ENCODE results near the gene INPP5J. TPM values are rescaled to one million over a fixed set of nuclear protein-coding genes. Genes with fewer than 3 reads are reported as not detected.

INPP5J gene
- polyA plus RNA-seq, 1 donor (not counting 4 experiments of a cell fraction or from before 2014, with no cell fraction given): 0.22 TPM

- no peak for FAIRE-seq
- dilution Hi-C loops (cut with MboI; ENCODE audit: extremely low pct_ligation_motif_present, low sequenced_read_pairs): no loop called here
These were observed 8.1 kb downstream of the INPP5J start for GRCh38 chr22:31130873-31131272.

DNA sequence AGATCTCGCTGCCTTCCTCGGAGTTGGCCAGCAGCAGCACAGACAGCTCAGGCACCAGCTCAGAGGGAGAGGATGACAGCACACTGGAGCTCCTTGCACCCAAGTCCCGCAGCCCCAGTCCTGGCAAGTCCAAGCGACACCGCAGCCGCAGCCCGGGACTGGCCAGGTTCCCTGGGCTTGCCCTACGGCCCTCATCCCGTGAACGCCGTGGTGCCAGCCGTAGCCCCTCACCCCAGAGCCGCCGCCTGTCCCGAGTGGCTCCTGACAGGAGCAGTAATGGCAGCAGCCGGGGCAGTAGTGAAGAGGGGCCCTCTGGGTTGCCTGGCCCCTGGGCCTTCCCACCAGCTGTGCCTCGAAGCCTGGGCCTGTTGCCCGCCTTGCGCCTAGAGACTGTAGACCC is 11.1 kb downstream of the INPP5J start:
- H3K9ac ChIP-seq (ENCODE audit: control insufficient read depth, extremely low read depth, insufficient read depth, low read length): no peak overlapping the region
- no peak overlapping the region for H3K4me2 ChIP-seq (ENCODE audit: control insufficient read depth, extremely low read depth, insufficient read depth, low read depth, low read length)
- H3K79me2 ChIP-seq (ENCODE audit: control insufficient read depth, insufficient read depth, low read length): no peaks in the 10 kb centered on the region
- no peaks in the 10 kb centered on the region for H3K27me3 ChIP-seq (ENCODE audit: control insufficient read depth, extremely low read depth, insufficient read depth, low read length)
- dilution Hi-C loops (cut with MboI; ENCODE audit: extremely low pct_ligation_motif_present, low sequenced_read_pairs): no loop called here
- no peaks in the 10 kb centered on the region for H3K9me3 ChIP-seq (ENCODE audit: control insufficient read depth, low read depth, low read length)
- H3K4me1 ChIP-seq (ENCODE audit: control insufficient read depth, extremely low read depth, insufficient read depth, low read length): no peaks in the 10 kb centered on the region
- H4K20me1 ChIP-seq (ENCODE audit: control insufficient read depth, extremely low read depth, insufficient read depth, low read length): no peaks in the 10 kb centered on the region
- TF ChIP-seq, protein P1, sequence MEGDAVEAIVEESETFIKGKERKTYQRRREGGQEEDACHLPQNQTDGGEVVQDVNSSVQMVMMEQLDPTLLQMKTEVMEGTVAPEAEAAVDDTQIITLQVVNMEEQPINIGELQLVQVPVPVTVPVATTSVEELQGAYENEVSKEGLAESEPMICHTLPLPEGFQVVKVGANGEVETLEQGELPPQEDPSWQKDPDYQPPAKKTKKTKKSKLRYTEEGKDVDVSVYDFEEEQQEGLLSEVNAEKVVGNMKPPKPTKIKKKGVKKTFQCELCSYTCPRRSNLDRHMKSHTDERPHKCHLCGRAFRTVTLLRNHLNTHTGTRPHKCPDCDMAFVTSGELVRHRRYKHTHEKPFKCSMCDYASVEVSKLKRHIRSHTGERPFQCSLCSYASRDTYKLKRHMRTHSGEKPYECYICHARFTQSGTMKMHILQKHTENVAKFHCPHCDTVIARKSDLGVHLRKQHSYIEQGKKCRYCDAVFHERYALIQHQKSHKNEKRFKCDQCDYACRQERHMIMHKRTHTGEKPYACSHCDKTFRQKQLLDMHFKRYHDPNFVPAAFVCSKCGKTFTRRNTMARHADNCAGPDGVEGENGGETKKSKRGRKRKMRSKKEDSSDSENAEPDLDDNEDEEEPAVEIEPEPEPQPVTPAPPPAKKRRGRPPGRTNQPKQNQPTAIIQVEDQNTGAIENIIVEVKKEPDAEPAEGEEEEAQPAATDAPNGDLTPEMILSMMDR (optimal IDR thresholded peaks at IDR 0.05 in 1 of 3, IDR thresholded peaks at IDR 0.05 in 1 of 3, conservative IDR thresholded peaks at IDR 0.05 in 1 of 3; ENCODE audit: extremely low read depth in 1 of 3, insufficient read depth in 2 of 3, low read length in 3 of 3): no peak
- no peak for TF ChIP-seq EZH2 (IDR thresholded peaks at IDR 0.05; ENCODE audit: low read length)
- no peak for DNase-seq (ENCODE audit: low read depth, low spot score)
- no peaks in the 10 kb centered on the region for H3K9me1 ChIP-seq (ENCODE audit: control insufficient read depth, extremely low read depth, insufficient read depth, low read length)
- no peak overlapping the region for H2AFZ ChIP-seq (ENCODE audit: control insufficient read depth, low read length)
- H3K4me3 ChIP-seq (ENCODE audit: control insufficient read depth in 2 of 3, extremely low read depth in 1 of 3, insufficient read depth in 2 of 3, low read depth in 1 of 3, low read length in 3 of 3): no peak overlapping the region
- no peak for FAIRE-seq
- no peak overlapping the region for H3K27ac ChIP-seq (ENCODE audit: control insufficient read depth, insufficient read depth, low read length)
- H3K36me3 ChIP-seq (ENCODE audit: control insufficient read depth in 2 of 2, extremely low read depth in 1 of 2, insufficient read depth in 2 of 2, low read length in 2 of 2): no peaks in the 10 kb centered on the region

More at GRCh38 chr22:31130873-31131272, 8.1 kb downstream of the INPP5J start:
- Histone ChIP-seq H3K27me3 (ENCODE audit: control insufficient read depth, extremely low read depth, insufficient read depth, low read length) (no peaks in the 10 kb centered on the region), H4K20me1 (ENCODE audit: control insufficient read depth, extremely low read depth, insufficient read depth, low read length) (no peaks in the 10 kb centered on the region), H2AFZ (ENCODE audit: control insufficient read depth, low read length) (no peak overlapping the region), H3K4me3 (ENCODE audit: control insufficient read depth in 2 of 3, extremely low read depth in 1 of 3, insufficient read depth in 2 of 3, low read depth in 1 of 3, low read length in 3 of 3) (no peak overlapping the region), H3K4me2 (ENCODE audit: control insufficient read depth, extremely low read depth, insufficient read depth, low read depth, low read length) (no peak overlapping the region), H3K36me3 (ENCODE audit: control insufficient read depth in 2 of 2, extremely low read depth in 1 of 2, insufficient read depth in 2 of 2, low read length in 2 of 2) (no peaks in the 10 kb centered on the region), H3K9me3 (ENCODE audit: control insufficient read depth, low read depth, low read length) (no peaks in the 10 kb centered on the region), H3K9ac (ENCODE audit: control insufficient read depth, extremely low read depth, insufficient read depth, low read length) (no peak overlapping the region), H3K27ac (ENCODE audit: control insufficient read depth, insufficient read depth, low read length) (no peak overlapping the region), H3K79me2 (ENCODE audit: control insufficient read depth, insufficient read depth, low read length) (no peaks in the 10 kb centered on the region), H3K9me1 (ENCODE audit: control insufficient read depth, extremely low read depth, insufficient read depth, low read length) (no peaks in the 10 kb centered on the region), H3K4me1 (ENCODE audit: control insufficient read depth, extremely low read depth, insufficient read depth, low read length) (no peaks in the 10 kb centered on the region)
- no peak for DNase-seq (ENCODE audit: low read depth, low spot score)
- no peak for TF ChIP-seq EZH2 (IDR thresholded peaks at IDR 0.05; ENCODE audit: low read length)
- TF ChIP-seq, protein P1 (optimal IDR thresholded peaks at IDR 0.05 in 1 of 3, IDR thresholded peaks at IDR 0.05 in 1 of 3, conservative IDR thresholded peaks at IDR 0.05 in 1 of 3; ENCODE audit: extremely low read depth in 1 of 3, insufficient read depth in 2 of 3, low read length in 3 of 3): no peak

Measured in keratinocyte (primary cell).